Measurements from ENCODE around the gene KCTD20.
"Not testable (repeated sequence)": the region's sequence is repeated elsewhere in the genome, so short reads cannot be mapped to it uniquely, and the experiment has no call there.

- not testable (repeated sequence) for TF ChIP-seq REPIN1 (tag by site-specific recombination; IDR thresholded peaks at IDR 0.05; ENCODE audit: low read depth); ZNF37A (tag by site-specific recombination; IDR thresholded peaks at IDR 0.05); REST (tag by site-specific recombination; IDR thresholded peaks at IDR 0.05); CTCF (tag by site-specific recombination; IDR thresholded peaks at IDR 0.05); KLF16 (tag by site-specific recombination; IDR thresholded peaks at IDR 0.05); PBX3 (CRISPR knock-in tag; IDR thresholded peaks at IDR 0.05); SETDB1 (IDR thresholded peaks at IDR 0.05; ENCODE audit: insufficient read length, low read length); ZNF394 (tag by site-specific recombination; IDR thresholded peaks at IDR 0.05; ENCODE audit: borderline replicate concordance); ZSCAN23 (tag by site-specific recombination; IDR thresholded peaks at IDR 0.05); ZEB2 (tag by site-specific recombination; IDR thresholded peaks at IDR 0.05)
These were observed 40.5 kb downstream of the KCTD20 start for GRCh38 chr6:36483326-36483725.
